SK-N-SH treated with all-trans-retinoic acid at 6 μM for 48 hours (cell line): ENCODE measurements around the gene ALDOA.
A peak's percentile ranks its signal among the peaks of the same experiment; 100 is the strongest.

Experiments used
- ATAC-seq: fragments of 200-7000 bp; cut with Tn5 transposase; 3 replicates; pipeline ENCODE4 v1.9.1; 2020; ENCODE audit warnings: mild to moderate bottlenecking, moderate library complexity
- ARNTL ChIP-seq: fragments of 450-650 bp; formaldehyde crosslinking; IDR thresholded peaks from 2 replicates; pipeline ENCODE4 v1.5.0; 2020; ENCODE audit warnings: low read depth, mild to moderate bottlenecking, moderate library complexity, borderline replicate concordance
- BACH2 ChIP-seq: fragments of 250-450 bp; sonication (Bioruptor Pico); IDR thresholded peaks from 2 replicates; pipeline ENCODE4 v1.9.0; 2021; ENCODE audit warnings: mild to moderate bottlenecking, borderline replicate concordance
- CSDC2 ChIP-seq: fragments of 250-450 bp; sonication (Bioruptor Pico); IDR thresholded peaks from 2 replicates; pipeline ENCODE4 v1.5.0; 2020; ENCODE audit warnings: mild to moderate bottlenecking, moderate library complexity
- ESRRG ChIP-seq: fragments of 250-450 bp; sonication (Bioruptor Pico); IDR thresholded peaks from 2 replicates; pipeline ENCODE4 v1.6.1; 2021; ENCODE audit warnings: mild to moderate bottlenecking
- GLIS3 ChIP-seq: fragments of 250-450 bp; sonication (Bioruptor Pico); IDR thresholded peaks from 2 replicates; pipeline ENCODE4 v1.5.0; 2020; ENCODE audit warnings: mild to moderate bottlenecking, moderate library complexity
- ISL1 ChIP-seq: fragments of 250-450 bp; sonication (Bioruptor Pico); IDR thresholded peaks from 2 replicates; pipeline ENCODE4 v2.1.2; 2022; ENCODE audit warnings: mild to moderate bottlenecking, moderate library complexity
- OSR1 ChIP-seq: fragments of 250-450 bp; sonication (Bioruptor Pico); IDR thresholded peaks from 2 replicates; pipeline ENCODE4 v1.8.0; 2022; ENCODE audit warnings: moderate library complexity, mild to moderate bottlenecking, inconsistent platforms
- PPARA ChIP-seq: fragments of 250-450 bp; sonication (Bioruptor Pico); IDR thresholded peaks from 2 replicates; pipeline ENCODE4 v1.5.0; 2020; ENCODE audit warnings: mild to moderate bottlenecking, borderline replicate concordance
- RARB ChIP-seq: fragments of 250-450 bp; sonication (Bioruptor Pico); IDR thresholded peaks from 2 replicates; pipeline ENCODE4 v1.8.0; 2021; ENCODE audit warnings: mild to moderate bottlenecking, moderate library complexity
- TCF4 ChIP-seq: fragments of 250-450 bp; sonication (Bioruptor Pico); IDR thresholded peaks from 2 replicates; pipeline ENCODE4 v1.8.0; 2021; ENCODE audit warnings: mild to moderate bottlenecking, moderate library complexity, borderline replicate concordance
- ZFP3 ChIP-seq: fragments of 250-450 bp; sonication (Bioruptor Pico); IDR thresholded peaks from 2 replicates; pipeline ENCODE4 v1.5.0; 2020; ENCODE audit warnings: mild to moderate bottlenecking, moderate library complexity
- ZNF565 ChIP-seq: fragments of 450-650 bp; formaldehyde crosslinking; conservative IDR thresholded peaks from 2 replicates; pipeline ENCODE4 v1.5.0; 2020; ENCODE audit warnings: low read depth, mild to moderate bottlenecking, moderate library complexity
- ZNF70 ChIP-seq: fragments of 450-650 bp; formaldehyde crosslinking; IDR thresholded peaks from 2 replicates; pipeline ENCODE4 v1.5.0; 2020; ENCODE audit warnings: mild to moderate bottlenecking, moderate library complexity
- TF ChIP-seq, protein P1 (sequence below): fragments of 250-450 bp; sonication (Bioruptor Pico); IDR thresholded peaks from 2 replicates; pipeline ENCODE4 v1.8.0; 2020; ENCODE audit warnings: mild to moderate bottlenecking, moderate library complexity, borderline replicate concordance
- TF ChIP-seq, protein P2 (sequence below): fragments of 250-450 bp; sonication (Bioruptor Pico); IDR thresholded peaks from 2 replicates; pipeline ENCODE4 v1.5.1; 2020; ENCODE audit warnings: low read depth, mild to moderate bottlenecking, moderate library complexity
- TF ChIP-seq, protein P3 (sequence below): fragments of 250-450 bp; sonication (Bioruptor Pico); IDR thresholded peaks from 2 replicates; pipeline ENCODE4 v1.5.1; 2021; ENCODE audit warnings: mild to moderate bottlenecking, moderate library complexity
- TF ChIP-seq, protein P4 (sequence below): fragments of 250-450 bp; sonication (Bioruptor Pico); IDR thresholded peaks from 2 replicates; pipeline ENCODE4 v1.5.0; 2020; ENCODE audit warnings: mild to moderate bottlenecking, moderate library complexity
- TF ChIP-seq, protein P5 (sequence below): fragments of 250-450 bp; sonication (Bioruptor Pico); IDR thresholded peaks from 2 replicates; pipeline ENCODE4 v1.8.0; 2021; ENCODE audit warnings: low read depth, mild to moderate bottlenecking, moderate library complexity, borderline replicate concordance

The ALDOA gene

DNA sequence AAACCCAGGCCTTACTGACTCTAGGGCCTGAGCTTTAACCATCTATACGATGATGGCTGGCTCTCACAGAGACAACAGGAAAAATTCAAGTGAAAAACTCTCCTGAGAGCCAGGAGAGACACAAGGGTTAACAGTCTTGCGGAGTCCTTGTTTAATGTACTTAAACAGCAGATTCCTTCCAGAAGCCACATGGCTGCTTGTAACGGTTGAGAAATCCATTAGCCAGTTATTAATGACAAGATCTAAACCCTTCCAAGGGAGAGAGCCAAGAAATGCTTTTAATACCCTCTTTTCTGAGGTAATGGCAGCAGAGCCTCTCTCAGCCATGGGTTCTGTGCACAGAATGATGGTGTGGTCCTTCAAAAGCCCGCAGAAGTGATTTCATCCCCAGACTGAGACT is 5.2 kb upstream of the ALDOA start:
- TF ChIP-seq, protein P1, sequence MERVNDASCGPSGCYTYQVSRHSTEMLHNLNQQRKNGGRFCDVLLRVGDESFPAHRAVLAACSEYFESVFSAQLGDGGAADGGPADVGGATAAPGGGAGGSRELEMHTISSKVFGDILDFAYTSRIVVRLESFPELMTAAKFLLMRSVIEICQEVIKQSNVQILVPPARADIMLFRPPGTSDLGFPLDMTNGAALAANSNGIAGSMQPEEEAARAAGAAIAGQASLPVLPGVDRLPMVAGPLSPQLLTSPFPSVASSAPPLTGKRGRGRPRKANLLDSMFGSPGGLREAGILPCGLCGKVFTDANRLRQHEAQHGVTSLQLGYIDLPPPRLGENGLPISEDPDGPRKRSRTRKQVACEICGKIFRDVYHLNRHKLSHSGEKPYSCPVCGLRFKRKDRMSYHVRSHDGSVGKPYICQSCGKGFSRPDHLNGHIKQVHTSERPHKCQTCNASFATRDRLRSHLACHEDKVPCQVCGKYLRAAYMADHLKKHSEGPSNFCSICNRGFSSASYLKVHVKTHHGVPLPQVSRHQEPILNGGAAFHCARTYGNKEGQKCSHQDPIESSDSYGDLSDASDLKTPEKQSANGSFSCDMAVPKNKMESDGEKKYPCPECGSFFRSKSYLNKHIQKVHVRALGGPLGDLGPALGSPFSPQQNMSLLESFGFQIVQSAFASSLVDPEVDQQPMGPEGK: no peak
- TF ChIP-seq TCF4: 0 out of 2 replicates have a peak, but pooled peaks have one; percentile 26
- no peak for TF ChIP-seq ARNTL (CRISPR knock-in tag)
- peak; percentile 97 for TF ChIP-seq ISL1 (CRISPR knock-in tag)
- TF ChIP-seq, protein P2, sequence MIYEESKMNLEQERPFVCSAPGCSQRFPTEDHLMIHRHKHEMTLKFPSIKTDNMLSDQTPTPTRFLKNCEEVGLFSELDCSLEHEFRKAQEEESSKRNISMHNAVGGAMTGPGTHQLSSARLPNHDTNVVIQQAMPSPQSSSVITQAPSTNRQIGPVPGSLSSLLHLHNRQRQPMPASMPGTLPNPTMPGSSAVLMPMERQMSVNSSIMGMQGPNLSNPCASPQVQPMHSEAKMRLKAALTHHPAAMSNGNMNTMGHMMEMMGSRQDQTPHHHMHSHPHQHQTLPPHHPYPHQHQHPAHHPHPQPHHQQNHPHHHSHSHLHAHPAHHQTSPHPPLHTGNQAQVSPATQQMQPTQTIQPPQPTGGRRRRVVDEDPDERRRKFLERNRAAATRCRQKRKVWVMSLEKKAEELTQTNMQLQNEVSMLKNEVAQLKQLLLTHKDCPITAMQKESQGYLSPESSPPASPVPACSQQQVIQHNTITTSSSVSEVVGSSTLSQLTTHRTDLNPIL (CRISPR knock-in tag): 0 out of 2 replicates have a peak, but pooled peaks have one; percentile 33
- ATAC-seq: no peak

DNA sequence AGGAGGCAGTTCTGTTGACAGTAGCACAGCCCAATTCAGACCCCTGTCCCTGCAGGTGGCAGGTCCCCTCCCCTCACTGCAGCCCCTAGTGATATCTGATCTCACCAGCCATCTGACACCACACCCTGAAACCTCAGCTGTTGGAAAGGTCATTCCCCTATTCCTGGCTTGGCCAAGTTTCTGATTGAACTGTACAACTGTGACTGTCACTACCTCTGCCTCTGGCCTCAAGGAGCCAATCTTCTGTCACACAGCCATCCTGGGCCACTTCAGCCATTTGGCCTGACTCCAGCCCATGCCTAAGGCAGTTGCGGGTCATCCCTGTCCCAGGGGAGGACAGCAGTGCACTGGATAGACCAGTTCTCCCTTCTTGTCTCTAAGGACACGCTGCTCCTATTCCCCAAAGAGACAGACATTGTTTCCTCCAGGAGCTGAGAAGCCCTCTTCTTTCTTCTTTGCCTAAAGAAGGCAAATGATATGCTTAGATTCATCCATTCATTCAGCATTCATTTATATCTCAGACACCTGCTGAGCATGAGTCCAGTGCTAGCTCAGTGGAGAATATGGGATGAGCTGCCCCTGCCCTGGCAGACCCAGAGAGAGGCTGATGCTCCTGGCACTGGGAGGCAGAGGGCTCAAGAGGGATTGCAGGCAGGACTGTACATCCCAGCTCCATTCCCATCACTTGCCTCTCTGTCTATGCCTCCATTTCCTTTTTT is 4.6 kb upstream of the ALDOA start:
- TF ChIP-seq ISL1 (CRISPR knock-in tag) (no peak), TCF4 (no peak), BACH2 (CRISPR knock-in tag) (no peak), ZNF70 (CRISPR knock-in tag) (no peak), RARB (CRISPR knock-in tag) (no peak), CSDC2 (CRISPR knock-in tag) (no peak), ESRRG (CRISPR knock-in tag) (no peak), ZNF565 (CRISPR knock-in tag) (no peak)
- TF ChIP-seq, protein P1: no peak

DNA sequence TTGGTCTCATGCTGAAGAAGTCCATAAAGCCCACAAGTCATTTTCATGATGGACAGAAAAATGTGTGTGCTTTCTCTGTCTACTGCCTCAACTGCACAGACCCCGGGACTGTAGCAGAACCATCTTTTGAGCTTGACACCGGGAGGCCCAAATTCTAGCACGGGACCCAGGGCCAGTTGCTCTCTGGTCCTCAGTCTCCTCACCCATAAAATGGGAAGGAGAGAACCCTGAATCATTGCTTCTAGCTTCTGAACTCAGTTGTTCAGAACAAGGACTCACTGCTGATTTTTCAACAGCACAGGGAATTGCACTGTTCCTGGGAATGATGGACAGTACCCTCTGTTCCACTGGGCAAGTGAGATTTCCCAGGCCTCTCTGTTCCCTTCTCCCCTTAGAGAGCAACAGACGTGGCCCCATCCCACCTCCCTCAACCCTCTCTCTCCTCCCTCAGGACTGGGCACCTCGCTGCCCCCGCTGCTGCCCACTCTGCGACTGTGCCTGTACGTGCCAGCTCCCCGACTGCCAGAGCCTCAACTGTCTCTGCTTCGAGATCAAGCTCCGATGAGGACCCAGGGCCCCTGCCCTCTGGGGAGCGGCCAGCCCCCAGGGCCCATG is 2.2 kb upstream of the ALDOA start:
- no peak for ATAC-seq
- TF ChIP-seq ZFP3 (no peak), GLIS3 (CRISPR knock-in tag) (no peak), OSR1 (CRISPR knock-in tag) (no peak), ESRRG (CRISPR knock-in tag) (no peak), ARNTL (CRISPR knock-in tag) (no peak), CSDC2 (CRISPR knock-in tag) (no peak), ZNF70 (CRISPR knock-in tag) (no peak), PPARA (CRISPR knock-in tag) (no peak), BACH2 (CRISPR knock-in tag) (no peak)
- TF ChIP-seq, protein P3, sequence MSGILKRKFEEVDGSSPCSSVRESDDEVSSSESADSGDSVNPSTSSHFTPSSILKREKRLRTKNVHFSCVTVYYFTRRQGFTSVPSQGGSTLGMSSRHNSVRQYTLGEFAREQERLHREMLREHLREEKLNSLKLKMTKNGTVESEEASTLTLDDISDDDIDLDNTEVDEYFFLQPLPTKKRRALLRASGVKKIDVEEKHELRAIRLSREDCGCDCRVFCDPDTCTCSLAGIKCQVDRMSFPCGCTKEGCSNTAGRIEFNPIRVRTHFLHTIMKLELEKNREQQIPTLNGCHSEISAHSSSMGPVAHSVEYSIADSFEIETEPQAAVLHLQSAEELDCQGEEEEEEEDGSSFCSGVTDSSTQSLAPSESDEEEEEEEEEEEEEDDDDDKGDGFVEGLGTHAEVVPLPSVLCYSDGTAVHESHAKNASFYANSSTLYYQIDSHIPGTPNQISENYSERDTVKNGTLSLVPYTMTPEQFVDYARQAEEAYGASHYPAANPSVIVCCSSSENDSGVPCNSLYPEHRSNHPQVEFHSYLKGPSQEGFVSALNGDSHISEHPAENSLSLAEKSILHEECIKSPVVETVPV: no peak
- TF ChIP-seq, protein P4, sequence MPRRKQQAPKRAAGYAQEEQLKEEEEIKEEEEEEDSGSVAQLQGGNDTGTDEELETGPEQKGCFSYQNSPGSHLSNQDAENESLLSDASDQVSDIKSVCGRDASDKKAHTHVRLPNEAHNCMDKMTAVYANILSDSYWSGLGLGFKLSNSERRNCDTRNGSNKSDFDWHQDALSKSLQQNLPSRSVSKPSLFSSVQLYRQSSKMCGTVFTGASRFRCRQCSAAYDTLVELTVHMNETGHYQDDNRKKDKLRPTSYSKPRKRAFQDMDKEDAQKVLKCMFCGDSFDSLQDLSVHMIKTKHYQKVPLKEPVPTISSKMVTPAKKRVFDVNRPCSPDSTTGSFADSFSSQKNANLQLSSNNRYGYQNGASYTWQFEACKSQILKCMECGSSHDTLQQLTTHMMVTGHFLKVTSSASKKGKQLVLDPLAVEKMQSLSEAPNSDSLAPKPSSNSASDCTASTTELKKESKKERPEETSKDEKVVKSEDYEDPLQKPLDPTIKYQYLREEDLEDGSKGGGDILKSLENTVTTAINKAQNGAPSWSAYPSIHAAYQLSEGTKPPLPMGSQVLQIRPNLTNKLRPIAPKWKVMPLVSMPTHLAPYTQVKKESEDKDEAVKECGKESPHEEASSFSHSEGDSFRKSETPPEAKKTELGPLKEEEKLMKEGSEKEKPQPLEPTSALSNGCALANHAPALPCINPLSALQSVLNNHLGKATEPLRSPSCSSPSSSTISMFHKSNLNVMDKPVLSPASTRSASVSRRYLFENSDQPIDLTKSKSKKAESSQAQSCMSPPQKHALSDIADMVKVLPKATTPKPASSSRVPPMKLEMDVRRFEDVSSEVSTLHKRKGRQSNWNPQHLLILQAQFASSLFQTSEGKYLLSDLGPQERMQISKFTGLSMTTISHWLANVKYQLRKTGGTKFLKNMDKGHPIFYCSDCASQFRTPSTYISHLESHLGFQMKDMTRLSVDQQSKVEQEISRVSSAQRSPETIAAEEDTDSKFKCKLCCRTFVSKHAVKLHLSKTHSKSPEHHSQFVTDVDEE: no peak
- TF ChIP-seq, protein P5, sequence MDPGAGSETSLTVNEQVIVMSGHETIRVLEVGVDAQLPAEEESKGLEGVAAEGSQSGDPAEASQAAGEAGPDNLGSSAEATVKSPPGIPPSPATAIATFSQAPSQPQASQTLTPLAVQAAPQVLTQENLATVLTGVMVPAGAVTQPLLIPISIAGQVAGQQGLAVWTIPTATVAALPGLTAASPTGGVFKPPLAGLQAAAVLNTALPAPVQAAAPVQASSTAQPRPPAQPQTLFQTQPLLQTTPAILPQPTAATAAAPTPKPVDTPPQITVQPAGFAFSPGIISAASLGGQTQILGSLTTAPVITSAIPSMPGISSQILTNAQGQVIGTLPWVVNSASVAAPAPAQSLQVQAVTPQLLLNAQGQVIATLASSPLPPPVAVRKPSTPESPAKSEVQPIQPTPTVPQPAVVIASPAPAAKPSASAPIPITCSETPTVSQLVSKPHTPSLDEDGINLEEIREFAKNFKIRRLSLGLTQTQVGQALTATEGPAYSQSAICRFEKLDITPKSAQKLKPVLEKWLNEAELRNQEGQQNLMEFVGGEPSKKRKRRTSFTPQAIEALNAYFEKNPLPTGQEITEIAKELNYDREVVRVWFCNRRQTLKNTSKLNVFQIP (CRISPR knock-in tag): no peak

More for the DNA sequence above, 4.6 kb upstream of the ALDOA start:
- ATAC-seq: no peak
